OCI-LY3 (cell line): ENCODE data around the gene NEK11.

Source experiments
- H2AFZ ChIP-seq: fragments of 200-600, 300-600 bp; shearing (Covaris generic); 2 replicates; pipeline ENCODE4 v1.6.0; 2014; ENCODE audit warnings: antibody characterized with exemption, low read depth, low read length
- H3K27ac ChIP-seq: fragments of 200-600, 300-600 bp; sonication (generic); 2 replicates; pipeline ENCODE4 v1.5.1; 2014; ENCODE audit warnings: mild to moderate bottlenecking, low read length, moderate library complexity, mixed read lengths
- H3K27me3 ChIP-seq: fragments of 200-600, 300-600 bp; sonication (generic); 2 replicates; pipeline ENCODE4 v1.6.1; 2014; ENCODE audit warnings: low read depth, low read length, mixed read lengths
- H3K36me3 ChIP-seq: fragments of 200-600, 300-600 bp; sonication (generic); replicated peaks from 2 replicates; pipeline ENCODE3; 2014; ENCODE audit warnings: low read depth, low read length, mixed read lengths
- H3K4me1 ChIP-seq: fragments of 300-600, 200-600 bp; sonication (generic); 2 replicates; pipeline ENCODE4 v1.6.1; 2014; ENCODE audit warnings: low read length, mixed read lengths
- H3K4me2 ChIP-seq: fragments of 200-600, 300-600 bp; sonication (generic); 2 replicates; pipeline ENCODE4 v1.6.1; 2014; ENCODE audit warnings: low read length, mixed read lengths
- H3K4me3 ChIP-seq: fragments of 300-600, 200-600 bp; sonication (generic); 2 replicates; pipeline ENCODE4 v1.5.1; 2014; ENCODE audit warnings: antibody characterized with exemption, mild to moderate bottlenecking, low read length, moderate library complexity
- H3K79me2 ChIP-seq: fragments of 300-600, 200-600 bp; shearing (Covaris generic); 2 replicates; pipeline ENCODE4 v1.6.1; 2014; ENCODE audit warnings: mild to moderate bottlenecking, low read length, mixed read lengths
- H3K9ac ChIP-seq: fragments of 300-600, 200-600 bp; shearing (Covaris generic); 2 replicates; pipeline ENCODE4 v1.6.0; 2014; ENCODE audit warnings: mild to moderate bottlenecking, low read length, moderate library complexity
- H3K9me3 ChIP-seq: fragments of 200-600, 300-600 bp; shearing (Covaris generic); 2 replicates; pipeline ENCODE4 v1.6.1; 2014; ENCODE audit warnings: low read length, mixed read lengths; ENCODE audit not compliant: insufficient read depth
- H4K20me1 ChIP-seq: fragments of 200-600, 300-600 bp; sonication (generic); 2 replicates; pipeline ENCODE4 v1.6.1; 2016; ENCODE audit warnings: low read length, mixed read lengths; ENCODE audit not compliant: insufficient read depth
- CTCF ChIP-seq: fragments of 200-600, 300-600 bp; sonication (generic); IDR thresholded peaks from 2 replicates; pipeline ENCODE4 v1.5.1; 2014; ENCODE audit warnings: antibody characterized with exemption, low read length, low read depth
- EZH2phosphoT487 ChIP-seq: fragments of 200-600 bp; shearing (Covaris generic); IDR thresholded peaks from 2 replicates; pipeline ENCODE4 v1.6.1; 2018; ENCODE audit warnings: antibody characterized with exemption, mixed run types, low read depth

The NEK11 gene

GRCh38 chr3:131025539-131025938 is 1.1 kb upstream of the NEK11 start:
- H3K4me3 ChIP-seq = peak overlapping the region; percentile 93

GRCh38 chr3:131028844-131029243 is 2.2 kb downstream of the NEK11 start:
- no peaks in the 10 kb centered on the region for H3K27me3 ChIP-seq
- peaks cover 17% of the 10 kb centered on the region for H3K4me1 ChIP-seq
- no peak overlapping the region for H3K27ac ChIP-seq
- no peak overlapping the region for H3K4me2 ChIP-seq
- no peaks in the 10 kb centered on the region for H4K20me1 ChIP-seq
- no peak overlapping the region for H3K9ac ChIP-seq
- no peak overlapping the region for H3K4me3 ChIP-seq
- H2AFZ ChIP-seq = no peak overlapping the region
- TF ChIP-seq EZH2phosphoT487 (no peak), CTCF (no peak)
- H3K36me3 ChIP-seq = peaks cover 3% of the 10 kb centered on the region
- no peaks in the 10 kb centered on the region for H3K9me3 ChIP-seq
- no peaks in the 10 kb centered on the region for H3K79me2 ChIP-seq

More at GRCh38 chr3:131025539-131025938, 1.1 kb upstream of the NEK11 start:
- TF ChIP-seq CTCF (no peak), EZH2phosphoT487 (no peak)
- Histone ChIP-seq H3K79me2 (no peaks in the 10 kb centered on the region), H3K27me3 (no peaks in the 10 kb centered on the region), H3K36me3 (peaks cover 3% of the 10 kb centered on the region), H3K9me3 (no peaks in the 10 kb centered on the region), H3K27ac (no peak overlapping the region), H2AFZ (no peak overlapping the region), H3K4me1 (peaks cover 15% of the 10 kb centered on the region), H4K20me1 (no peaks in the 10 kb centered on the region), H3K4me2 (peak overlapping the region; percentile 92), H3K9ac (0 out of 2 replicates have a peak overlapping the region, but pooled peaks have one; percentile 82)

GRCh38 chr3:131031660-131032059 is 5.0 kb downstream of the NEK11 start:
- no peaks in the 10 kb centered on the region for H3K36me3 ChIP-seq
- no peak overlapping the region for H3K4me3 ChIP-seq
- peaks cover 10% of the 10 kb centered on the region for H3K4me1 ChIP-seq
- no peak overlapping the region for H2AFZ ChIP-seq
- H3K27ac ChIP-seq = no peak overlapping the region
- no peaks in the 10 kb centered on the region for H3K9me3 ChIP-seq
- no peaks in the 10 kb centered on the region for H3K79me2 ChIP-seq
- no peaks in the 10 kb centered on the region for H4K20me1 ChIP-seq
- H3K9ac ChIP-seq = no peak overlapping the region
- TF ChIP-seq EZH2phosphoT487 (no peak), CTCF (no peak)
- H3K4me2 ChIP-seq = no peak overlapping the region
- no peaks in the 10 kb centered on the region for H3K27me3 ChIP-seq

GRCh38 chr3:131033480-131034080 is 6.9 kb downstream of the NEK11 start:
- Histone ChIP-seq H3K36me3 (no peaks in the 10 kb centered on the region), H3K4me3 (no peak overlapping the region), H3K27ac (no peak overlapping the region), H2AFZ (no peak overlapping the region), H3K79me2 (no peaks in the 10 kb centered on the region), H3K9me3 (no peaks in the 10 kb centered on the region), H3K9ac (no peak overlapping the region), H3K4me2 (no peak overlapping the region), H3K27me3 (no peaks in the 10 kb centered on the region), H4K20me1 (no peaks in the 10 kb centered on the region), H3K4me1 (peaks cover 15% of the 10 kb centered on the region)
- TF ChIP-seq EZH2phosphoT487 = no peak
- peak; percentile 80 for TF ChIP-seq CTCF
